Subcutaneous adipose tissue (tissue), 4 donors: ENCODE results near the gene IGFBP7. TPM values are rescaled to one million over a fixed set of nuclear protein-coding genes. Genes with fewer than 3 reads are reported as not detected.

Experiments used
- total RNA-seq, 4 donors: library from RNA; depleted of rRNA; stranded (reverse); fragments of >200 nt; gene quantifications; one replicate each; pipeline ENCODE4 v1.1.0, GENCODE V29; 2016
- TF ChIP-seq, protein P1 (sequence below): fragments of 450-650 bp; IDR thresholded peaks from one replicate; pipeline ENCODE4 v1.5.1; 2016; ENCODE audit warnings: low read depth, mild to moderate bottlenecking, control low read depth, antibody characterized with exemption, moderate library complexity

IGFBP7 gene
- total RNA-seq, 4 donors from 2014 or later = 297 to 713 (median 515) TPM

DNA sequence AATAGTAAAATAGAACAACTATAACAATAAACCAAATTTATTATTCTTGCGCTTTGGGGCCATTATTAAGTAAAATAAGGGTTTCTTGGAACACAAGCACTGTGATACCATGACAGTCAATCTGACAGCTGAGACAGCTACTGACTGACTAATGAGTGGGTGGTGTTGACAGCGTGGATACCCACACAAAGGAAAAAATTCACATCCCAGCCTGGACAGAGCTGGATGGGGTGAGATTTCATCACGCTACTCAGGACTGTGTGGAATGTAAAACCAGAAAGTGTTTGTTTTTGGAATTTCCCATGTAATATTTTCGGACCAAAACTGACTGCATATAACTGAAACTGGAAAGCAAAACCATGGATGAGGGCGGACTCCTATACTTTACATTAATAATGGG lies 48.8 kb downstream of the IGFBP7 start:
- TF ChIP-seq, protein P1, sequence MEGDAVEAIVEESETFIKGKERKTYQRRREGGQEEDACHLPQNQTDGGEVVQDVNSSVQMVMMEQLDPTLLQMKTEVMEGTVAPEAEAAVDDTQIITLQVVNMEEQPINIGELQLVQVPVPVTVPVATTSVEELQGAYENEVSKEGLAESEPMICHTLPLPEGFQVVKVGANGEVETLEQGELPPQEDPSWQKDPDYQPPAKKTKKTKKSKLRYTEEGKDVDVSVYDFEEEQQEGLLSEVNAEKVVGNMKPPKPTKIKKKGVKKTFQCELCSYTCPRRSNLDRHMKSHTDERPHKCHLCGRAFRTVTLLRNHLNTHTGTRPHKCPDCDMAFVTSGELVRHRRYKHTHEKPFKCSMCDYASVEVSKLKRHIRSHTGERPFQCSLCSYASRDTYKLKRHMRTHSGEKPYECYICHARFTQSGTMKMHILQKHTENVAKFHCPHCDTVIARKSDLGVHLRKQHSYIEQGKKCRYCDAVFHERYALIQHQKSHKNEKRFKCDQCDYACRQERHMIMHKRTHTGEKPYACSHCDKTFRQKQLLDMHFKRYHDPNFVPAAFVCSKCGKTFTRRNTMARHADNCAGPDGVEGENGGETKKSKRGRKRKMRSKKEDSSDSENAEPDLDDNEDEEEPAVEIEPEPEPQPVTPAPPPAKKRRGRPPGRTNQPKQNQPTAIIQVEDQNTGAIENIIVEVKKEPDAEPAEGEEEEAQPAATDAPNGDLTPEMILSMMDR = no peak

DNA sequence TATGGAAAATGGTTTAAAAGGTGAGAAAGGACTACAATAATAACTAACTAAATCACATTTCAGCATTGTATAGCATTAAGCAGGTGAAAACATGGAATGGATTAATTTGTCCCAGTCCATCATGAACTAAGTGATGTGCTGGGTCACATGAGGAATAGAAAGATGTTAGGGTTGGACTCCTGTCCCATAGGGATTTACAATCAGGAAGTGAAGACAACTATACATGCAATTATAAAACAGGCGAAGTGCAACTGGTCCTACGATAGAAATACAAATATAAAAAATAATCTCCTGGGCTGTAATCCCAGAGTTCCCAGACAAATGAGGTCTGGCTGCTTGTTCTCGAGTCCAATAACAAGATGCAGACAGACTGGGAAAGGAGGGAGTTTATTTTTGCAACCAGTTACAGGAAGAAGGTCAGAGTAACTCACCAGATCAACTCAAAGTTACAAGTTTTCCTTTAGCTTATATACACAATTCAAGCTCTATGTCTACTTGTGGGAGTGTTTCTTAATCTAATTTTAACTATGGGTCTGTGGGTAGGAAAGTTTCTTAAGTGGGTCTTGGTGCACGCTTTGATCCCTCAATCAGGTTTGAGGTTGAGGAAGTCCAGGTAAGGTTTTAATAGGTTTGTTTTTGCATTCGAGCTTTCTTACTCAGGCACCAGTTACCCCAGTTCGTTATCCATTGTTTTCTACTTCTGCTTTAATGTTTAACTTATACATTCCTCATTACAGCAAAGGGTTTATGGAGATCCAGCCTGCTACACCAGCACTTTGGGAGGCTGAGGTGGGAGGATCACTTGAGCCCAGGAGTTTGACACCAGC lies 50.1 kb downstream of the IGFBP7 start:
- TF ChIP-seq, protein P1 = no peak

DNA sequence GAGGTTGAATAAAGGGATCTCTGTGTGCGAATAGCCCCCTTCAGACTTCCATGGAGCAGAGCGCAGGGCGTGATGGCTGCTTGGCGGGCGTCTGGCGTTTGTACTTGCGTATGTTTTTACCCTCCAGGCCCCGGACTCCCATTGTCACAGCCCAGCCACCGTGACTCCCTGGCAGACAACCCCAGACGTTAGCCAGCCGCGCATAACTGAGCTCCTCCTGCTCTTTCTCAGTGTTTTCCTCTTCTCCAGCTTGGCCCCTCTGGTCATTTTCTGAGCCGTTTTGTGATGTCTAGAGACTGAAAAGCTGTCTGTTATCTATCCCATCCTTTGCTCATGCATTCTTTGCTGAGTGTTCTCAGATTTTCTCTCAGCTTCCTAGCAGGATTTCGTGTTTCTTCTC lies 54.3 kb downstream of the IGFBP7 start:
- TF ChIP-seq, protein P1 = no peak

DNA sequence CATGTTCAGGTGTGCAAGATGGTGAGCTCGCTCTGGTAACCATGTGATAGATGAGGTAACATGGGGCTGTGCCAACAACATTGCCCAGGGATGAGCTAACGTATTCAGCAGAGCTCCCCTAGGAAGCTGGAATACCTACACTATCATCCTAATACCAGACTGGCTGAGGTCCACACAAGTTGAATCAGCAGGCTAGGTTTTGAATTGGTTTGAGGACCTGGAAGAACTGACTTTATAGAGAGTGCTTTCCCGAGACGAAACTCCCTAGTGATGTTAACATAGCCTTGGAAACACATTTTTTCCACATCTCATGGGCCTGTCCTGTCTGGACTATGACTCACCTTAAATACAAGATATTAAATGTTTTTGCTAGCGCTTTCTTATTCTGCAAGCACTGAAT lies 56.7 kb downstream of the IGFBP7 start:
- TF ChIP-seq, protein P1 = no peak

DNA sequence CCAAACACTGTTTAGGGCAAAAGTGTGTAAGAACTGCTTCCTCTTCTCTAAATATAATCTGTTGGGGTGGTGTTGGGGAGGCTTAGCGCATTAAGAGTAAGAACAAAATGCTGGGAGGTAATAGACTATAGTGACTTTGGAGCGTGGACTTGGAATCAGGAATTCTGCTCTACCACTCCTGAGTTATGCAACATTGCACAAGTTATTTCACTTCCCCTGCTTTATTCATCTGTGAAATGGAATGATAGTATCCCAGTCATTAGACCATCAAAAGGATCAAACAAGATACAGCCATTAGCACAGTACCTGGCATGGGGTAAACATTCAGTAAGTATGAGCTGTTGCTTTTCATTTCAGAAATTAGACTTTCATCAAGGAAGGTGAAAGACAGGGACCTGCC lies 58.7 kb downstream of the IGFBP7 start:
- TF ChIP-seq, protein P1 = no peak

DNA sequence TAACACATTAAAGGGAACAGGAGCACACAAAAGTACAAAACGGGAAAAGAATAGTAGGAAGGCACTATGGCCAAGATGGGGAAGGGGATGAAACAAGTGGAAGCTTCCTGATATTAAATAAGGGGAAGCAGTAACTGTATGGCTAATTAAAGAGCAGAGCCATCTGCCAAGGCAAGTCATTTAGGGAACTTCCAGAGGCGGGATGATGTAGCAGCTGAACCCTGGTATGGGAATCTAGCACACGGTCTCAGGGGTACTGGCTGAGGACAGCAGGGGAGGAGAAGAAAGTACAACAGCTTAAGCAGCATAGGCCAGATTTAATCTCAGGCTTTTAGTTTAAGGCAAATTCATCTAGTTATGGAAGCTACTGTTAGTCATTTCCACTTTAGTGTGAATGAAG lies 59.1 kb downstream of the IGFBP7 start:
- TF ChIP-seq, protein P1 = no peak

DNA sequence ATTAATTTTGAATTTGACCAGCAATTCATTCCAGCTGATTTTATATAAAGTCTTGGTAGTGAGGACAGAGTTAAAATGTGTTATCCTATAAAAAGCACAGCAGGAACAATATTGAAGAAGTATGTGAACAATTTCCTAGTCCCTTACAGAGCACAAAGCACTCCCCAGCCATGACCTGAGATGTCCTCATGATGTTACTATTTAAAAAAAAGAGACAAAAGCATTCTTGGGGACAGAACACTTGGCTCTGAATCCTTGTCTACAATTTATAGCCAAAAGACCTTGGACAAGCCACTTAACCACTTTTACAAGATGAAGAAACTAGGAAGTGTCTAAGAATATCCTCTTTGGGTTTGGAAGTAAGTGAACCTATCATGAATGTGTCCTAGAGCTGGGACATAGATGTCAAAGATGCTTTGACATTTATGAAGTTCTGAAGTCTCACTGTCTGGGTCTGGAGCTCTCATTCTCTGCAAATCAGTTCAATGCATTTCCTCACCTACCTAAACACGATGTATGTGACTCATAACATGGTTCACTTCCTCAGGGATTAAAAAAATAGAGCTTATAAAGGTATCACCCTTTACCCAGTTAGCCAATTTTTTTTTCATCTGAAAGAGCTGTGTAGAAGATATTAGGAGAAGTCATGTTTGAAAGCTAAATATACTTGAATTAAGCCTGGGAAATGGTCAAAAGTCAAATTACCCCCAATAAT lies 61.4 kb downstream of the IGFBP7 start:
- TF ChIP-seq, protein P1 = no peak
